Measurements from ENCODE around the gene GCSAM. TPM values are rescaled to one million over a fixed set of nuclear protein-coding genes. Genes with fewer than 3 reads are reported as not detected.
A peak's percentile ranks its signal among the peaks of the same experiment; 100 is the strongest.

Gene GCSAM
- total RNA-seq, 1 donor from 2014 or later: 1.6 TPM

- no peaks in the 10 kb centered on the region for H3K9me3 Mint-ChIP-seq
Observed at GRCh38 chr3:112136046-112136445, 3.0 kb upstream of the GCSAM start.

GRCh38 chr3:112134335-112135124, 1.5 kb upstream of the GCSAM start:
- intact Hi-C loops (cut with micrococcal nuclease): loop anchor here (2.0 to 10.0 kb wide), 6 partner anchors 328 to 840 kb away; partner anchors contain the start of genes CD200R1 and SLC35A5
- H3K27ac Mint-ChIP-seq: peak overlapping the region; percentile 94
- no peaks in the 10 kb centered on the region for H3K9me3 Mint-ChIP-seq
- peaks cover 6% of the 10 kb centered on the region for H3K36me3 Mint-ChIP-seq (ENCODE audit: low read depth)
- H3K27me3 Mint-ChIP-seq: no peaks in the 10 kb centered on the region
- H3K4me3 Mint-ChIP-seq: peak overlapping the region; percentile 49
- H3K4me1 Mint-ChIP-seq: peaks cover 60% of the 10 kb centered on the region
- DNase-seq: peak; percentile 74

More at GRCh38 chr3:112136046-112136445, 3.0 kb upstream of the GCSAM start:
- intact Hi-C loops (cut with micrococcal nuclease): loop anchor here (2.0 to 10.0 kb wide), 5 partner anchors 157 to 839 kb away; partner anchors contain the start of gene CD200R1
- peaks cover 49% of the 10 kb centered on the region for H3K4me1 Mint-ChIP-seq
- H3K4me3 Mint-ChIP-seq: no peak overlapping the region
- no peaks in the 10 kb centered on the region for H3K36me3 Mint-ChIP-seq (ENCODE audit: low read depth)
- no peak overlapping the region for H3K27ac Mint-ChIP-seq
- no peaks in the 10 kb centered on the region for H3K27me3 Mint-ChIP-seq
- DNase-seq: no peak

- H3K9me3 Mint-ChIP-seq: no peaks in the 10 kb centered on the region
- H3K4me1 Mint-ChIP-seq: peaks cover 68% of the 10 kb centered on the region
- peak overlapping the region; percentile 88 for H3K4me3 Mint-ChIP-seq
- intact Hi-C loops (cut with micrococcal nuclease): loop anchor here (2.0 to 10.0 kb wide), 7 partner anchors 23 to 841 kb away; partner anchors contain the start of genes C3orf52, CD200R1 and SLC35A5
- H3K27ac Mint-ChIP-seq: peak overlapping the region; percentile 94
- peaks cover 12% of the 10 kb centered on the region for H3K36me3 Mint-ChIP-seq (ENCODE audit: low read depth)
- DNase-seq: peak; percentile 59
- H3K27me3 Mint-ChIP-seq: no peaks in the 10 kb centered on the region
Observed at GRCh38 chr3:112133626-112134334, 732 bp upstream of the GCSAM start.

GRCh38 chr3:112132554-112132953, 494 bp downstream of the GCSAM start:
- intact Hi-C loops (cut with micrococcal nuclease): loop anchor here (2.0 to 10.0 kb wide), 6 partner anchors 22 to 842 kb away; partner anchors contain the start of genes C3orf52 and CD200R1
- Mint-ChIP-seq H3K36me3 (ENCODE audit: low read depth) (peaks cover 12% of the 10 kb centered on the region), H3K9me3 (no peaks in the 10 kb centered on the region), H3K4me3 (peak overlapping the region; percentile 88), H3K27me3 (no peaks in the 10 kb centered on the region), H3K27ac (peak overlapping the region; percentile 94), H3K4me1 (peaks cover 80% of the 10 kb centered on the region)
- DNase-seq: peak; percentile 64

- Mint-ChIP-seq H3K4me3 (peak overlapping the region; percentile 88), H3K36me3 (ENCODE audit: low read depth) (peaks cover 12% of the 10 kb centered on the region), H3K27me3 (no peaks in the 10 kb centered on the region), H3K4me1 (peaks cover 83% of the 10 kb centered on the region), H3K27ac (peak overlapping the region; percentile 65), H3K9me3 (no peaks in the 10 kb centered on the region)
- DNase-seq: peak; percentile 53
- intact Hi-C loops (cut with micrococcal nuclease): loop anchor here (2.0 to 10.0 kb wide), 6 partner anchors 21 to 843 kb away; partner anchors contain the start of genes C3orf52 and CD200R1
Observed at GRCh38 chr3:112132088-112132487, 960 bp downstream of the GCSAM start.

GRCh38 chr3:112131111-112131510, 1.9 kb downstream of the GCSAM start:
- no peak for DNase-seq
- Mint-ChIP-seq H3K27me3 (no peaks in the 10 kb centered on the region), H3K4me3 (no peak overlapping the region), H3K4me1 (peaks cover 85% of the 10 kb centered on the region), H3K27ac (no peak overlapping the region), H3K36me3 (ENCODE audit: low read depth) (peaks cover 18% of the 10 kb centered on the region), H3K9me3 (no peaks in the 10 kb centered on the region)
- intact Hi-C loops (cut with micrococcal nuclease): loop anchor here (5.0 to 10.0 kb wide), 4 partner anchors 331 to 844 kb away; partner anchors contain the start of gene CD200R1

GRCh38 chr3:112130638-112130993, 2.4 kb downstream of the GCSAM start:
- Mint-ChIP-seq H3K4me3 (peak overlapping the region; percentile 10), H3K27ac (peak overlapping the region; percentile 23), H3K9me3 (no peaks in the 10 kb centered on the region), H3K27me3 (no peaks in the 10 kb centered on the region), H3K4me1 (peaks cover 85% of the 10 kb centered on the region), H3K36me3 (ENCODE audit: low read depth) (peaks cover 21% of the 10 kb centered on the region)
- intact Hi-C loops (cut with micrococcal nuclease): loop anchor here (5.0 to 10.0 kb wide), 4 partner anchors 332 to 844 kb away; partner anchors contain the start of gene CD200R1
- DNase-seq: no peak

GRCh38 chr3:112129925-112130637, 3.0 kb downstream of the GCSAM start:
- intact Hi-C loops (cut with micrococcal nuclease): loop anchor here (5.0 to 10.0 kb wide), 4 partner anchors 332 to 845 kb away; partner anchors contain the start of gene CD200R1
- H3K4me3 Mint-ChIP-seq: peak overlapping the region; percentile 10
- H3K4me1 Mint-ChIP-seq: peaks cover 86% of the 10 kb centered on the region
- H3K27me3 Mint-ChIP-seq: no peaks in the 10 kb centered on the region
- DNase-seq: no peak
- no peaks in the 10 kb centered on the region for H3K9me3 Mint-ChIP-seq
- peak overlapping the region; percentile 79 for H3K27ac Mint-ChIP-seq
- peaks cover 23% of the 10 kb centered on the region for H3K36me3 Mint-ChIP-seq (ENCODE audit: low read depth)

GRCh38 chr3:112128843-112129727, 4.0 kb downstream of the GCSAM start:
- DNase-seq: peak; percentile 87
- Mint-ChIP-seq H3K36me3 (ENCODE audit: low read depth) (peaks cover 29% of the 10 kb centered on the region), H3K4me1 (peaks cover 77% of the 10 kb centered on the region), H3K27ac (peak overlapping the region; percentile 79), H3K27me3 (no peaks in the 10 kb centered on the region), H3K9me3 (no peaks in the 10 kb centered on the region), H3K4me3 (peak overlapping the region; percentile 45)
- intact Hi-C loops (cut with micrococcal nuclease): no loop called here

- Mint-ChIP-seq H3K36me3 (ENCODE audit: low read depth) (peaks cover 40% of the 10 kb centered on the region), H3K4me3 (peak overlapping the region; percentile 71), H3K9me3 (no peaks in the 10 kb centered on the region), H3K4me1 (peaks cover 64% of the 10 kb centered on the region), H3K27ac (peak overlapping the region; percentile 79), H3K27me3 (no peaks in the 10 kb centered on the region)
- intact Hi-C loops (cut with micrococcal nuclease): no loop called here
- peak; percentile 68 for DNase-seq
Observed at GRCh38 chr3:112127522-112128494, 5.2 kb downstream of the GCSAM start.

- Mint-ChIP-seq H3K4me1 (peaks cover 58% of the 10 kb centered on the region), H3K36me3 (ENCODE audit: low read depth) (peaks cover 43% of the 10 kb centered on the region), H3K27me3 (no peaks in the 10 kb centered on the region), H3K27ac (peak overlapping the region; percentile 60), H3K4me3 (peak overlapping the region; percentile 71), H3K9me3 (no peaks in the 10 kb centered on the region)
- DNase-seq: no peak
- intact Hi-C loops (cut with micrococcal nuclease): no loop called here
Observed at GRCh38 chr3:112126511-112126911, 6.5 kb downstream of the GCSAM start.

Data from activated CD4-positive, alpha-beta T cell treated with anti-CD3 and anti-CD28 coated beads, Interleukin-2, amount 10 ng/mL, durations not matched to agents 24 days and 14 days (primary cell).